Measurements from ENCODE around the gene TMEM185B.

GRCh38 chr2:120251880-120252224 lies 28.7 kb upstream of the TMEM185B start:
- no peak for TF ChIP-seq CTCF (IDR thresholded peaks at IDR 0.05; ENCODE audit: low read depth, low read length, poor library complexity, severe bottlenecking)
- no peak for TF ChIP-seq EZH2phosphoT487 (IDR thresholded peaks at IDR 0.05; ENCODE audit: borderline replicate concordance, low read length)

Data from DOHH2 (cell line).